ENCODE data around the gene SLC31A2.

The SLC31A2 gene

DNA sequence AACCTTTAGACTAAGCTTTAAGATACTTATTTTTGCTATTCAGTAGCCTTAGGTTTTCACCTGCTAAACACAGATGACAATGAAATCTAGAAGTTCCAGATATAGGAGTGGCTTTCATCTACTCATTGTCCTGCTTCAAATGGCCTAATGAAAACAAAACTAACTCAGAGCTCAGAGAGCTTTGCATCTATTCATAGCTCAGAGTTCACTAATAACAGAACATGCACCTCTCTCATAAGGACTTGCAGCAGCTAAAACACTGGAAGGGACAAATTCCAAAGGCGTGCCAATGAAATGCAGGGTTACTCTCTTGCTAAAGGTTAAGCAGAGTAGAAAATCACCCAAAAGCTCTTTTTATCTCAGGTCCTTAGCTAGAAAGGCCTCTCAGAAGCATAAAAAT lies 29.0 kb downstream of the SLC31A2 start:
- no peak for TF ChIP-seq EZH2phosphoT487 (IDR thresholded peaks at IDR 0.05; ENCODE audit: borderline replicate concordance, low read length)
- TF ChIP-seq, protein P1, sequence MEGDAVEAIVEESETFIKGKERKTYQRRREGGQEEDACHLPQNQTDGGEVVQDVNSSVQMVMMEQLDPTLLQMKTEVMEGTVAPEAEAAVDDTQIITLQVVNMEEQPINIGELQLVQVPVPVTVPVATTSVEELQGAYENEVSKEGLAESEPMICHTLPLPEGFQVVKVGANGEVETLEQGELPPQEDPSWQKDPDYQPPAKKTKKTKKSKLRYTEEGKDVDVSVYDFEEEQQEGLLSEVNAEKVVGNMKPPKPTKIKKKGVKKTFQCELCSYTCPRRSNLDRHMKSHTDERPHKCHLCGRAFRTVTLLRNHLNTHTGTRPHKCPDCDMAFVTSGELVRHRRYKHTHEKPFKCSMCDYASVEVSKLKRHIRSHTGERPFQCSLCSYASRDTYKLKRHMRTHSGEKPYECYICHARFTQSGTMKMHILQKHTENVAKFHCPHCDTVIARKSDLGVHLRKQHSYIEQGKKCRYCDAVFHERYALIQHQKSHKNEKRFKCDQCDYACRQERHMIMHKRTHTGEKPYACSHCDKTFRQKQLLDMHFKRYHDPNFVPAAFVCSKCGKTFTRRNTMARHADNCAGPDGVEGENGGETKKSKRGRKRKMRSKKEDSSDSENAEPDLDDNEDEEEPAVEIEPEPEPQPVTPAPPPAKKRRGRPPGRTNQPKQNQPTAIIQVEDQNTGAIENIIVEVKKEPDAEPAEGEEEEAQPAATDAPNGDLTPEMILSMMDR (IDR thresholded peaks at IDR 0.05; ENCODE audit: low read depth, low read length, poor library complexity, severe bottlenecking): no peak
- Histone ChIP-seq H3K79me2 (ENCODE audit: control insufficient read depth, low read length) (no peaks in the 10 kb centered on the region), H3K9me3 (ENCODE audit: control insufficient read depth, insufficient read depth, low read length) (no peaks in the 10 kb centered on the region), H3K36me3 (ENCODE audit: control insufficient read depth, low read length) (peaks cover 95% of the 10 kb centered on the region), H3K4me2 (ENCODE audit: low read length) (no peak overlapping the region), H3F3A (ENCODE audit: control insufficient read depth, insufficient read depth) (no peaks in the 10 kb centered on the region), H3K27ac (ENCODE audit: low read depth, low read length) (no peak overlapping the region), H3K27me3 (ENCODE audit: control insufficient read depth, low read length) (no peaks in the 10 kb centered on the region), H3K4me1 (ENCODE audit: control insufficient read depth, low read length) (peaks cover 18% of the 10 kb centered on the region), H3K9me2 (replicated peaks; ENCODE audit: control insufficient read depth, low read length) (no peaks in the 10 kb centered on the region), H3K4me3 (ENCODE audit: low read length) (no peak overlapping the region), H4K20me1 (ENCODE audit: control insufficient read depth, insufficient read depth, low read depth, low read length) (no peaks in the 10 kb centered on the region)

DNA sequence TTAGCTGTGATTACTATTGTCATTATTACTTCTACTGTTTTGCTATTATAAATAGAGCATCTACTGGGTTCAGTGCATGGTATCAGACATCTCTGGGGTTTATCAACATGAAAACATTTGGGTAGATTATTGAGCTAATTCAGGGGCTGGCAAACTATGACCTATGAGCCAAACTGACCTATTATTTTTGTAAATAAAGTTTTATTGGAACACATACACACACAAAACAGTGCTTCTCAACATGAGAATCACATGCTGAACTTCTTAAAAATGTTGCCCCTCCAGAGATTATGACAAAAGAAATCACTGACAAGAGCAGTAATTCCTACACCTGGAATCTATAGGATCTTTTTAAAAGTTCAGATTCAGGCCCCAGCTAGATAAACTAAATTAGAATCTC lies 30.4 kb downstream of the SLC31A2 start:
- Histone ChIP-seq H3K9me3 (ENCODE audit: control insufficient read depth, insufficient read depth, low read length) (no peaks in the 10 kb centered on the region), H3K9me2 (replicated peaks; ENCODE audit: control insufficient read depth, low read length) (no peaks in the 10 kb centered on the region), H3K27me3 (ENCODE audit: control insufficient read depth, low read length) (no peaks in the 10 kb centered on the region), H3K4me2 (ENCODE audit: low read length) (no peak overlapping the region), H3F3A (ENCODE audit: control insufficient read depth, insufficient read depth) (no peaks in the 10 kb centered on the region), H3K79me2 (ENCODE audit: control insufficient read depth, low read length) (no peaks in the 10 kb centered on the region), H3K4me3 (ENCODE audit: low read length) (no peak overlapping the region), H3K36me3 (ENCODE audit: control insufficient read depth, low read length) (peaks cover 95% of the 10 kb centered on the region), H3K4me1 (ENCODE audit: control insufficient read depth, low read length) (peaks cover 18% of the 10 kb centered on the region), H4K20me1 (ENCODE audit: control insufficient read depth, insufficient read depth, low read depth, low read length) (no peaks in the 10 kb centered on the region; the same call in 1 of the 2 replicates), H3K27ac (ENCODE audit: low read depth, low read length) (no peak overlapping the region; the same call in 1 of the 2 replicates)
- TF ChIP-seq, protein P1 (IDR thresholded peaks at IDR 0.05; ENCODE audit: low read depth, low read length, poor library complexity, severe bottlenecking): no peak
- no peak for TF ChIP-seq EZH2phosphoT487 (IDR thresholded peaks at IDR 0.05; ENCODE audit: borderline replicate concordance, low read length)

DNA sequence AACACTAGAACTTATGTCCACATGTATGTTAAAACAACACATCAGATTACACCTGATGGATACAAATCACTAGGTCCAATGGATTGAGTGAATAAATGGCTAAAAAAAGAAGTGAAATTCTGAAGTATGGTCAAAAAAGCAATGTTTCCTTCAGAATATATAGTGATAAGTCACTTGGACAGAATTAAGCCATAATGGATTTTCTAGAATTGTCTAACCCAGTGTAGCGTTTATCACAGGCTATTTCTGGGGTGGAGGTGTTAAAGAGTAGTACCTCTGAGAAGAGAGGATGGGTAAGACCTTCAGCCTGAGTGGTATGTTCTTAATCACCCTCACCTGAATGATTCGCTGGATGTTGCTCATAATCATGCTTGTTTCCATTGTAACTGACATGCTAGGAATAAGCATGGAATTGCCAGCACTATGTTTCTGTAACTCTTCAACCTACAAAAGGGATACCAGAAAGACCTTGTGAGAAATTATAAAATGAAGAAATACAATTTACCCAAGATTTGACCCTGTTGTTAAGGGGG lies 33.2 kb downstream of the SLC31A2 start:
- TF ChIP-seq, protein P1 (IDR thresholded peaks at IDR 0.05; ENCODE audit: low read depth, low read length, poor library complexity, severe bottlenecking): no peak
- TF ChIP-seq EZH2phosphoT487 (IDR thresholded peaks at IDR 0.05; ENCODE audit: borderline replicate concordance, low read length): no peak
- Histone ChIP-seq H3K9me2 (replicated peaks; ENCODE audit: control insufficient read depth, low read length) (no peaks in the 10 kb centered on the region), H4K20me1 (ENCODE audit: control insufficient read depth, insufficient read depth, low read depth, low read length) (no peaks in the 10 kb centered on the region; the same call in 1 of the 2 replicates), H3F3A (ENCODE audit: control insufficient read depth, insufficient read depth) (no peaks in the 10 kb centered on the region), H3K27ac (ENCODE audit: low read depth, low read length) (no peak overlapping the region), H3K36me3 (ENCODE audit: control insufficient read depth, low read length) (peaks cover 95% of the 10 kb centered on the region), H3K4me3 (ENCODE audit: low read length) (no peak overlapping the region), H3K4me2 (ENCODE audit: low read length) (no peak overlapping the region), H3K79me2 (ENCODE audit: control insufficient read depth, low read length) (no peaks in the 10 kb centered on the region), H3K4me1 (ENCODE audit: control insufficient read depth, low read length) (peaks cover 18% of the 10 kb centered on the region), H3K9me3 (ENCODE audit: control insufficient read depth, insufficient read depth, low read length) (no peaks in the 10 kb centered on the region), H3K27me3 (ENCODE audit: control insufficient read depth, low read length) (no peaks in the 10 kb centered on the region)
